ENCODE data around the gene GPATCH4.
A peak's percentile ranks its signal among the peaks of the same experiment; 100 is the strongest.
"Not testable (repeated sequence)": the region's sequence is repeated elsewhere in the genome, so short reads cannot be mapped to it uniquely, and the experiment has no call there.

The GPATCH4 gene

DNA sequence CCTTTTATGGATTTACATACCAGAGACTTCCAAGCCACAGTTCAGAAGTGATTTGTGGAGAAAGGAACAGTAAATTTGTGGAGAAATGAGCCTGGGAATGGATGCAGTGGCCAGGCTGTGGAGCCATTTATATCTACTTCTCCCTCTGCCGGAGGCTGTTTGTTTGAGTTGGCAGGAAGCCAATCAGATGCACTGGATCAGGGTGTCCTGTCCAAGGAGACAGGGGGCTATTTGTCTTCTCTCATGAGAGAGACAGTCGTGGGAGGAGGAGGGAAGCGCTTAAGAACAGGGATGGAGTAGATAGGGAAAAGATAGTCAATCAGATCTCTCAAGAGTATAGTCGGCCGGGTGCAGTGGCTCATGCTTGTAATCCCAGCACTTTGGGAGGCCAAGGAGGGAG, 15.2 kb upstream of the GPATCH4 start:
- no peak for DNase-seq
- no peaks in the 10 kb centered on the region for H3K36me3 ChIP-seq (ENCODE audit: control insufficient read depth, insufficient read depth, low read length)
- H3K27ac ChIP-seq (ENCODE audit: insufficient read depth, low read length, poor library complexity, severe bottlenecking): no peak overlapping the region
- no peaks in the 10 kb centered on the region for H3K9me3 ChIP-seq (ENCODE audit: control insufficient read depth, low read length)
- no peak overlapping the region for H3K4me3 ChIP-seq (ENCODE audit: insufficient read depth, low read depth, low read length, poor library complexity, severe bottlenecking)
- H3K4me1 ChIP-seq (ENCODE audit: control insufficient read depth, insufficient read depth, low read length, poor library complexity, severe bottlenecking): no peaks in the 10 kb centered on the region
- peaks cover 4% of the 10 kb centered on the region for H3K27me3 ChIP-seq (replicated peaks; ENCODE audit: control insufficient read depth, insufficient read depth, low read length, poor library complexity, severe bottlenecking)

DNA sequence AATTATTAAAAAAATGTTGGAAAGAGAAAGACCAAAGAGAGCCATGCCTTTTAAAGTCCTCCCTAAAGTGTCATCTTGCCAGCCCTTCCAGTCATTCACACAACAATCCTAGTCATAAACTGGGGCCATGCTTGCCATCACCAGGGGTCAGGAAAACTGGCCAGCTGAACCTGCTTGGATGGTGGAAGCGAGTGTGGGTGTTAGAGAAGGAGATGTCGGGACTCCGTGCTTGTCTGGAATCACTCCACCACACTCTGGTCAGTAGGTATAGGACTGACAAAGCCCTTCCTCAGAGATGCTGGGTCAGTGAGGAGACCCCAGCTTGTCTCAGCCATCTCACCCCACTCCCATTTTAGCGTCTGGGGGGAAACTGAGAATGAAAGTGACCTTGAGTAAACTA, 14.7 kb upstream of the GPATCH4 start:
- Histone ChIP-seq H3K4me3 (ENCODE audit: insufficient read depth, low read depth, low read length, poor library complexity, severe bottlenecking) (no peak overlapping the region), H3K9me3 (ENCODE audit: control insufficient read depth, low read length) (no peaks in the 10 kb centered on the region), H3K4me1 (ENCODE audit: control insufficient read depth, insufficient read depth, low read length, poor library complexity, severe bottlenecking) (no peaks in the 10 kb centered on the region), H3K27me3 (replicated peaks; ENCODE audit: control insufficient read depth, insufficient read depth, low read length, poor library complexity, severe bottlenecking) (peaks cover 4% of the 10 kb centered on the region), H3K27ac (ENCODE audit: insufficient read depth, low read length, poor library complexity, severe bottlenecking) (no peak overlapping the region), H3K36me3 (ENCODE audit: control insufficient read depth, insufficient read depth, low read length) (no peaks in the 10 kb centered on the region)
- DNase-seq: no peak

DNA sequence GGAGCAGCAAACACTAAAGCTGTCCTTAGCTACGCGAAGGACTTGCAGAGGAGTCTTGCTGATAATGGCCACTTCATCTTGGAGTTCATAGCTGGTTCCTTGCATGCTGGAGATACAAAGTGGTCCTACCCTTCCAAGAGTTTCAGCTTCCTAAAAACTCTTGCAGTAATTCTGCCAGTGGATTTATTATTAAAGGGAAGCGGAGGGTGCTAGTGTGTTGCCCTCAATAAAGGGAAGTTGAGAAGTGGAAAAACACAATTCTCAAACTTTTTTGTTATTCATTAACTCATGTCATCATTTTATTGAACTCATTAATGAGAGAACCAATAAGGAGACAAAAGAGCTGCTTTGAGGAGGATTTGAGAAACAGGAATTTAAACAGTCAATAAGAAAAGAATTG, 11.4 kb upstream of the GPATCH4 start:
- no peaks in the 10 kb centered on the region for H3K27me3 ChIP-seq (replicated peaks; ENCODE audit: control insufficient read depth, insufficient read depth, low read length, poor library complexity, severe bottlenecking)
- no peaks in the 10 kb centered on the region for H3K36me3 ChIP-seq (ENCODE audit: control insufficient read depth, insufficient read depth, low read length)
- DNase-seq: no peak
- H3K27ac ChIP-seq (ENCODE audit: insufficient read depth, low read length, poor library complexity, severe bottlenecking): no peak overlapping the region
- H3K4me3 ChIP-seq (ENCODE audit: insufficient read depth, low read depth, low read length, poor library complexity, severe bottlenecking): no peak overlapping the region
- no peaks in the 10 kb centered on the region for H3K9me3 ChIP-seq (ENCODE audit: control insufficient read depth, low read length)
- H3K4me1 ChIP-seq (ENCODE audit: control insufficient read depth, insufficient read depth, low read length, poor library complexity, severe bottlenecking): no peaks in the 10 kb centered on the region

DNA sequence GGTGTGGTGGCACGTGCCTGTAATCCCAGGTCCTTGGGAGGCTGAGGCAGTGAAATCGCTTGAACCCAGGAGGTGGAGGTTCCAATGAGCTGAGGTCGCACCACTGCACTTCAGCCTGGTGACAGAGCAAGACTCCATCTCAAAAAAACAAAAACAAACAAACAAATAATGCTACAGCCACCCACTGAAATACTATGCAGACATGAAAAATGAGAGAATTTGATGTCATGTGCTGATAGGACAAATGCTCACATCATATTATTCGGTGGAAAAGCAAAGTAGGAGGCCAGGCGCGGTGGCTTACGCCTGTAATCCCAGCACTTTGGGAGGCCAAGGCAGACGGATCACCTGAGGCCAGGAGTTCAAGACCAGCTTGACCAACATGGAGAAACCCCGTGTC, 8.8 kb upstream of the GPATCH4 start:
- H3K4me1 ChIP-seq (ENCODE audit: control insufficient read depth, insufficient read depth, low read length, poor library complexity, severe bottlenecking); H3K36me3 ChIP-seq (ENCODE audit: control insufficient read depth, insufficient read depth, low read length); H3K4me3 ChIP-seq (ENCODE audit: insufficient read depth, low read depth, low read length, poor library complexity, severe bottlenecking); H3K27me3 ChIP-seq (replicated peaks; ENCODE audit: control insufficient read depth, insufficient read depth, low read length, poor library complexity, severe bottlenecking); H3K27ac ChIP-seq (ENCODE audit: insufficient read depth, low read length, poor library complexity, severe bottlenecking); H3K9me3 ChIP-seq (ENCODE audit: control insufficient read depth, low read length); DNase-seq: not testable (repeated sequence)

DNA sequence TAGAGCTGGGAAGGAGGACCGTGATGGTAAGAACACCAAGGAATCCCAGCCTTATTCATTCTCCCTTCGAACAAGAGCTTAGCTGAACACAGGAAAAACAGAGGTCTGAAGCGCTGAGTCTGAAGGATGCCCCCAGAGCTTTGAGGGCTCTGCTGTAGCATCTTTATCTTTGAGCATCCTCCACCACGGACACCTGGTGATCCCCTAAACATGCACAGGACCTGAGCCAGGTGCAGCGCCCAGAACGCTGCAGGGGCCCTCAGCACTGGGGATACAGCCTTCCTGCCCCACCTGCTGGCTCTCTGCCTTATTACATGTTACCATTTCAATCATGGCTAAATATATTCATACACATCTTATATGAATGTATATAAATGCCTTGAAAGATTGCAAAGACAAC, 7.7 kb upstream of the GPATCH4 start:
- Histone ChIP-seq H3K4me1 (ENCODE audit: control insufficient read depth, insufficient read depth, low read length, poor library complexity, severe bottlenecking) (no peaks in the 10 kb centered on the region), H3K4me3 (ENCODE audit: insufficient read depth, low read depth, low read length, poor library complexity, severe bottlenecking) (no peak overlapping the region), H3K9me3 (ENCODE audit: control insufficient read depth, low read length) (no peaks in the 10 kb centered on the region), H3K27ac (ENCODE audit: insufficient read depth, low read length, poor library complexity, severe bottlenecking) (no peak overlapping the region), H3K36me3 (ENCODE audit: control insufficient read depth, insufficient read depth, low read length) (no peaks in the 10 kb centered on the region), H3K27me3 (replicated peaks; ENCODE audit: control insufficient read depth, insufficient read depth, low read length, poor library complexity, severe bottlenecking) (no peaks in the 10 kb centered on the region)
- peak in 2 of 3 donors; percentile 19 to 43 for DNase-seq

DNA sequence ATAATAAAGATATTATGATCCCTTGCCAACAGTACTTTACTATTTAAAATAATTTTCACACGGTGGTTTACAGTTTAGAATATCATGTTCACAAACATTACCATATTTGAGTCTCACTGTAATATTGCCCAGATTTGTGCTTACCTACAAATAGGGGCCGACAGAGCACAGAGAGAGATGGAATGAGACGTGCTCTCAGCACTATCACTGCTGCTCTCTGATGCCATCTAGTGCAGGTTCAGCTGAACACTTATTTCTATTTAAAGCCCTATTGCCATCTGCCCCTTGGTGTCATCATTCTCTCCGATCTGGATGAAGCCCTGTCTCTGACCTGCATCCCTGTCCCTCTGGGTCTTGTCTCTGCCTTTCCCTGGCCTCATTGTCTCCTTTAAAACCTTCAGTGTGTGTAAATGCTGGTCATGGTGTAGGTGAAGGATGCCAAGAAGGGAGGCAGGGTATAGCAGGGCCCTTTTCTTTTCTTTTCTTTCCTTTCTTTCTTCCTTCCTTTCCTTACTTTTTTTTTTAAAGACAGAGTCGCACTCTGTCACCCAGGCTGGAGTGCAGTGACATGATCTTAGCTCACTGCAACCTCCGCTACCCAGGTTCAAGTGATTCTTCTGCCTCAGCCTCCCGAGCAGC, 6.9 kb upstream of the GPATCH4 start:
- H3K9me3 ChIP-seq (ENCODE audit: control insufficient read depth, low read length): no peaks in the 10 kb centered on the region
- H3K27me3 ChIP-seq (replicated peaks; ENCODE audit: control insufficient read depth, insufficient read depth, low read length, poor library complexity, severe bottlenecking): no peaks in the 10 kb centered on the region
- no peaks in the 10 kb centered on the region for H3K4me1 ChIP-seq (ENCODE audit: control insufficient read depth, insufficient read depth, low read length, poor library complexity, severe bottlenecking)
- no peaks in the 10 kb centered on the region for H3K36me3 ChIP-seq (ENCODE audit: control insufficient read depth, insufficient read depth, low read length)
- peak in 2 of 3 donors; percentile 14 to 43 for DNase-seq
- no peak overlapping the region for H3K27ac ChIP-seq (ENCODE audit: insufficient read depth, low read length, poor library complexity, severe bottlenecking)
- H3K4me3 ChIP-seq (ENCODE audit: insufficient read depth, low read depth, low read length, poor library complexity, severe bottlenecking): no peak overlapping the region

DNA sequence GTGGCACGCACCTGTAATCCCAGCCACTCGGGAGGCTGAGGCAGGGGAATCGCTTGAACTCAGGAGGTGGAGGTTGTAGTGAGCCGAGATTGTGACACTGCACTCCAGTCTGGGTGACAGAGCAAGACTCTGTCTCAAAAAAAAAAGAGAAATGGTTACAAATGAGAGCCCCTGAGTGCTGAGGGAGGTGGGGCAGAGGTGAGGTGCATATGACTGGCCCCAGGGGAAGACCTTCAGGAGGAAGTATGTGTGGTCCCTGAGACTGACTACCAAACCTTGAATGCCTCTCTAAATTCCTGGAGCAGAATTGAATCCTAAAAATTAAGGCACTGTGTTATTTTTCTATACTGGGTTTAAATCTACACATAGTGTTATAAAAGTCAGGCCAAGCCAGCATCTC, 6.1 kb upstream of the GPATCH4 start:
- H3K9me3 ChIP-seq (ENCODE audit: control insufficient read depth, low read length); DNase-seq; H3K4me1 ChIP-seq (ENCODE audit: control insufficient read depth, insufficient read depth, low read length, poor library complexity, severe bottlenecking); H3K36me3 ChIP-seq (ENCODE audit: control insufficient read depth, insufficient read depth, low read length); H3K27ac ChIP-seq (ENCODE audit: insufficient read depth, low read length, poor library complexity, severe bottlenecking); H3K4me3 ChIP-seq (ENCODE audit: insufficient read depth, low read depth, low read length, poor library complexity, severe bottlenecking); H3K27me3 ChIP-seq (replicated peaks; ENCODE audit: control insufficient read depth, insufficient read depth, low read length, poor library complexity, severe bottlenecking): not testable (repeated sequence)

DNA sequence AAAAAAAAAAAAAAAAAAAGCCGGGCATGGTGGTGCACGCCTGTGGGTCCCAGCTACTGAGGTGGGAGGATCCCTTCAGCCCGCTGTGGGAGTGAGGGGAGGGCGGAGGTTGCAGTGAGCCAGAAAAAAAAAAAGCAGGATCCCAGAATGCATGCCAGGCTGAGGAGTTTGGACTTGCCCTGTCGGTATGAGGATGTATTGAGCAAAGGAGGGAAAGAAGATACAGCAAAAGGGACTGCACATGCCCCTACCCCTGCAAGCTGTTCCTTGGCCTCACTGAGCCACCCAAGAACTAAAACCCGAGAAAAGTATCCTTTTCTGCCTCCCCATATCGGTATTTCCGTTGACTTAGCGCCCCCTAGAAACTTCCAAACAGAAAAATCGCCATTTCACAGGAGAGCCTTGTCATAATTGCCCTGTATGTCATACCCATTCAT, 1.3 kb upstream of the GPATCH4 start:
- H3K36me3 ChIP-seq (ENCODE audit: control insufficient read depth, insufficient read depth, low read length): peaks cover 13% of the 10 kb centered on the region
- H3K27me3 ChIP-seq (replicated peaks; ENCODE audit: control insufficient read depth, insufficient read depth, low read length, poor library complexity, severe bottlenecking): no peaks in the 10 kb centered on the region
- H3K9me3 ChIP-seq (ENCODE audit: control insufficient read depth, low read length): no peaks in the 10 kb centered on the region
- H3K4me1 ChIP-seq (ENCODE audit: control insufficient read depth, insufficient read depth, low read length, poor library complexity, severe bottlenecking): peaks cover 5% of the 10 kb centered on the region
- no peak for DNase-seq
- peak overlapping the region; percentile 4 for H3K4me3 ChIP-seq (ENCODE audit: insufficient read depth, low read depth, low read length, poor library complexity, severe bottlenecking)
- no peak overlapping the region for H3K27ac ChIP-seq (ENCODE audit: insufficient read depth, low read length, poor library complexity, severe bottlenecking)

DNA sequence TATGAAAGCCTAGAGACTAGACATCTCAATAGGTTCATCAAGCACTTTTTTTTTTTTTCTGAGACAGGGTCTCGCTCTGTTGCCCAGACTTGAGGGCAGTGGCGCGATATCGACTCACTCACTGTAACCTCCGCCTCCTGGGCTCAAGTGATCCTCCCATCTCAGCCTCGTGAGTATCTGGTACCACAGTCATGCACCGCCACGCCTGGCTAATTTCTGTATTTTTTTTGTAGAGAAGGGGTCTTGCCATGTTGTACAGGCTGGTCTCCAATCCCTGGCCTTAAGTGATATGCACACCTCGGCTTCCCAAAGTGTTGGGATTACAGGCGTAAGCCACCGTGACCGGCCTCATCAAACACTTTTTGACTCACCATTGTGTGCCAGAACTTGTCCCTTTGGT, 613 bp upstream of the GPATCH4 start:
- H3K27ac ChIP-seq (ENCODE audit: insufficient read depth, low read length, poor library complexity, severe bottlenecking): peak overlapping the region; percentile 72
- no peaks in the 10 kb centered on the region for H3K27me3 ChIP-seq (replicated peaks; ENCODE audit: control insufficient read depth, insufficient read depth, low read length, poor library complexity, severe bottlenecking)
- no peaks in the 10 kb centered on the region for H3K9me3 ChIP-seq (ENCODE audit: control insufficient read depth, low read length)
- peaks cover 19% of the 10 kb centered on the region for H3K36me3 ChIP-seq (ENCODE audit: control insufficient read depth, insufficient read depth, low read length)
- H3K4me1 ChIP-seq (ENCODE audit: control insufficient read depth, insufficient read depth, low read length, poor library complexity, severe bottlenecking): peaks cover 5% of the 10 kb centered on the region
- H3K4me3 ChIP-seq (ENCODE audit: insufficient read depth, low read depth, low read length, poor library complexity, severe bottlenecking): peak overlapping the region; percentile 79
- DNase-seq: no peak

DNA sequence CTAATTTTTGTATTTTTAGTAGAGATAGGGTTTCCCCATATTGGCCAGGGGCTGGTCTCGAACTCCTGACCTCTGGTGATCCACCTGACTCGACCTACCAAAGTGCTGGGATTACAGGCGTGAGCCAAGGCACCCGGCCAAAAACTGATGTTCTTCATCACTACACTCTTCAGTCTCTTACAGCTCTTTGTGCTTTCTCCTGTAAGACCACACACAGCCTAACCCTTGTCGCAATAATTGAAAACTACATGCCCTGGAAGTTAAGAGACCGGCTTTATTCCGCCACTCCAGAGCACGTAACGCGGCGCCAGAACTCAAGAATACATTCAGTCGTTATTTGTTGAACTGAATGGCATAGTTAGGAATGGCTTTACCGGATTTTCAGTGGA, 552 bp downstream of the GPATCH4 start:
- Histone ChIP-seq H3K4me1 (ENCODE audit: control insufficient read depth, insufficient read depth, low read length, poor library complexity, severe bottlenecking) (peaks cover 5% of the 10 kb centered on the region), H3K9me3 (ENCODE audit: control insufficient read depth, low read length) (no peaks in the 10 kb centered on the region), H3K27ac (ENCODE audit: insufficient read depth, low read length, poor library complexity, severe bottlenecking) (peak overlapping the region; percentile 72), H3K27me3 (replicated peaks; ENCODE audit: control insufficient read depth, insufficient read depth, low read length, poor library complexity, severe bottlenecking) (no peaks in the 10 kb centered on the region), H3K36me3 (ENCODE audit: control insufficient read depth, insufficient read depth, low read length) (peaks cover 30% of the 10 kb centered on the region), H3K4me3 (ENCODE audit: insufficient read depth, low read depth, low read length, poor library complexity, severe bottlenecking) (peak overlapping the region; percentile 79)
- DNase-seq: no peak
